WERI-Rb-1 (cell line): Measurements from ENCODE around the gene TTC28.

ENCODE experiments used
- DNase-seq: peaks from one replicate; pipeline ENCODE4 v3.0.0-alpha.2; 2020
- H3K27ac ChIP-seq: fragments of 250-450 bp; sonication (Bioruptor Pico); 2 replicates; pipeline ENCODE4 v1.5.1; 2020; ENCODE audit warnings: mild to moderate bottlenecking, moderate library complexity
- H3K27me3 ChIP-seq: fragments of 250-450 bp; sonication (Bioruptor Pico); 2 replicates; pipeline ENCODE4 v1.5.1; 2021; ENCODE audit warnings: mild to moderate bottlenecking, low read depth, moderate library complexity; ENCODE audit not compliant: insufficient read depth, severe bottlenecking
- H3K36me3 ChIP-seq: fragments of 250-450 bp; sonication (Bioruptor Pico); 2 replicates; pipeline ENCODE4 v1.5.1; 2020; ENCODE audit warnings: mild to moderate bottlenecking, moderate library complexity
- H3K4me3 ChIP-seq: 2 replicates; pipeline ENCODE4 v1.5.1; 2011; ENCODE audit warnings: low read depth, mild to moderate bottlenecking, control low read depth, low read length
- H3K9me3 ChIP-seq: fragments of 250-450 bp; sonication (Bioruptor Pico); 2 replicates; pipeline ENCODE4 v1.5.1; 2021; ENCODE audit warnings: mild to moderate bottlenecking, moderate library complexity; ENCODE audit not compliant: severe bottlenecking
- CTCF ChIP-seq: IDR thresholded peaks from 2 replicates; pipeline ENCODE4 v1.5.1; 2011; ENCODE audit warnings: low read depth, mild to moderate bottlenecking, control low read depth, inconsistent platforms, low read length

Gene TTC28

GRCh38 chr22:28402060-28402459 lies 277.6 kb downstream of the TTC28 start:
- Histone ChIP-seq H3K27ac (no peak overlapping the region), H3K9me3 (no peaks in the 10 kb centered on the region), H3K4me3 (no peak overlapping the region), H3K36me3 (no peaks in the 10 kb centered on the region), H3K27me3 (no peaks in the 10 kb centered on the region)
- TF ChIP-seq CTCF, result no peak
- no peak for DNase-seq

GRCh38 chr22:28398981-28399380 lies 280.7 kb downstream of the TTC28 start:
- no peak overlapping the region for H3K4me3 ChIP-seq
- no peak for DNase-seq
- TF ChIP-seq CTCF, result no peak
- no peaks in the 10 kb centered on the region for H3K36me3 ChIP-seq
- no peak overlapping the region for H3K27ac ChIP-seq
- no peaks in the 10 kb centered on the region for H3K9me3 ChIP-seq
- no peaks in the 10 kb centered on the region for H3K27me3 ChIP-seq

GRCh38 chr22:28398355-28398754 lies 281.3 kb downstream of the TTC28 start:
- no peak for TF ChIP-seq CTCF
- Histone ChIP-seq H3K27ac (no peak overlapping the region), H3K4me3 (no peak overlapping the region), H3K36me3 (no peaks in the 10 kb centered on the region), H3K9me3 (no peaks in the 10 kb centered on the region), H3K27me3 (no peaks in the 10 kb centered on the region)
- DNase-seq, result no peak

GRCh38 chr22:28397306-28397705 lies 282.3 kb downstream of the TTC28 start:
- peaks cover 2% of the 10 kb centered on the region for H3K9me3 ChIP-seq
- H3K27ac ChIP-seq, result no peak overlapping the region
- DNase-seq, result no peak
- no peak overlapping the region for H3K4me3 ChIP-seq
- no peaks in the 10 kb centered on the region for H3K36me3 ChIP-seq
- TF ChIP-seq CTCF, result no peak
- no peaks in the 10 kb centered on the region for H3K27me3 ChIP-seq

- no peak overlapping the region for H3K4me3 ChIP-seq
- H3K36me3 ChIP-seq, result no peaks in the 10 kb centered on the region
- TF ChIP-seq CTCF, result no peak
- no peaks in the 10 kb centered on the region for H3K27me3 ChIP-seq
- DNase-seq, result no peak
- H3K9me3 ChIP-seq, result peaks cover 6% of the 10 kb centered on the region
- no peak overlapping the region for H3K27ac ChIP-seq
Observed at GRCh38 chr22:28395920-28396753, 283.5 kb downstream of the TTC28 start.

GRCh38 chr22:28395520-28395919 lies 284.1 kb downstream of the TTC28 start:
- Histone ChIP-seq H3K27ac (no peak overlapping the region), H3K36me3 (no peaks in the 10 kb centered on the region), H3K27me3 (no peaks in the 10 kb centered on the region), H3K4me3 (no peak overlapping the region), H3K9me3 (peaks cover 6% of the 10 kb centered on the region)
- no peak for TF ChIP-seq CTCF
- no peak for DNase-seq
